NCI-H2107 (cell line): ENCODE data around the gene C10orf67.
"Not testable (repeated sequence)": the region's sequence is repeated elsewhere in the genome, so short reads cannot be mapped to it uniquely, and the experiment has no call there.

Source experiments
- DNase-seq: peaks from one replicate; lab custom pipeline; 2025; lab: John Stamatoyannopoulos, UW

The C10orf67 gene

DNA sequence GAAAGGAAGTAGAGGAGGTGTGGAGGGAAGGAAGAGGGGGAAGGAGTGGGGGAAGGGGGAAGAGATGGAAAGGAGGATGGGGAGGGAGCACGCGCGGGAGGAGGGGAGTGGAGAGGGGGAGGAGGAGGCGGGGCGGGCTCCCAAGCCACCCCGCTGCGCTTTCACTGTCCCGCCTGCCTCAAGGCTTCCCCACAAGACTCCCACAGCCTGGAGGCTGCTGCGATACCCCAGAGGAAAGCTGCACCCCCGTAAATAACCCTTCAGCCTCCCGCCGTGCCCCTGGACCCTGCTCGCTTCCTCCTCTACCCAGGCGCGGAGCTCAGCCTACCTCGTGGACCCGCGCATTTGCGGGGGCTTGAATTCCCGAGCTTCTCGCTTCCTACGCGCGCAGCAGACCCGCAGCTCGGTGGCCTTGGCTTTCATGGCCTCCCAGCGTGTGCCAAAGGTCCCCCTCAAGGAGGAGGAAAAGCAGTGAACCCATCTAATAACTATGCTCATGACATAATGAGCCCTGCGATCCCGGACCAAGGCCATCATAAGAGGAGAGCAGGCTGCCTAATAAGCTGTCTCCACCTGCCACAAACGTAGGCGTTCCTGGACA lies at the start of gene C10orf67:
Gene C10orf67 (minus strand): TSS at position 557 of the 601 bp plus-strand sequence. CDS start 23 bp downstream, at position 534.
- DNase-seq: no peak

DNA sequence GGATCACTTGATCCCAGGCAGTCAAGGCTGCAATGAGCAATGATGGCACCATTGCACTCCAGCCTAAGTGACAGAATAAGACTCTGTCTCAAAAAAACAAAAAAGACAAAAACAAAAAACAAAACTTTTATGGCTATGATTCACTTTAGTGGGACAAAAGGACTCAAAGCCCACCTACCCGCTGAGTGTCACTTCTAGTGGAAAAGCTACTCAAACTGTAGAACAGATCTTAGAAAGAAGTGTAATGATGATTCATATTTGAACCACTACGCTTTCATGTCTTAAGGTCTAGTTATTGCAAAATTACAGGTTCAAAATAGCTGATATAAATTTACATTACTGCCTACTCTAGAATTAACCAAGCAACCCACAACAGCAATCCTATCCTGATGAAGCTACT lies 47.2 kb upstream of the C10orf67 start:
- no peak for DNase-seq

DNA sequence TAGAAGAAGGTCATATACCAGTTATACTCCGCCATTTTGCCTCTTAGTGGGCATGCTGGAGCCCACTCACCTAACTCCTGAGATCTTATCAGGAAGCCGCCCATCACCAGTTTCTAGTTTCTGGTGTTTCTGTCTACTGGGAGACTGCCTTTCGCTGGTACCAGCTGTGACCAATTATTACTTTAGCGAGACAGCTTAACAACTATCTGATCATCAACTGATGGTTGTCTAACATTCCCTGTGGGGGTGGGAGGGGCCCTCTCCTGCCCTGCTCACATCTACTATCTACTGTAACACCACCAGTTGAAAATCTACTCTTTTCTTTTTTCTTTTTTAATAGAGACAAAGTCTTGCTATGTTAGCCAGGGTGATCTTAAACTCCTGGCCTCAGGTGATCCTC lies 46.2 kb upstream of the C10orf67 start:
- DNase-seq: no peak

DNA sequence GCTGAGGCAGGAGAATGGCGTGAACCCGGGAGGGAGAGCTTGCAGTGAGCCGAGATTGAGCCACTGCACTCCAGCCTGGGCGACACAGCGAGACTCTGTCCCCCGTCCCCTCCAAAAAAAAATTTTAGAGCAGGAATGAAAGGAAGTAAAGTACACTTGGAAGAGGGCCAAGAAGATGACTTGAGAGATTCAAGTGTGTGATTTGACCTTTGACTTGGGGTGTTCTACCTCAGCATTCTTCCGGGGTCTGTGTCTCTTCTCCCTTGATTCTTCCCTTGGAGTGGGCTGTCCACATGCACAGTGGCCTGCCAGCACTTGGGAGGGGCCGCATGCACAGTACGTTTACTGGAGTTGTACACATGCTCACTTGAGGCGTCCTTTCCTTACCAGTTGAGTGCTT lies 45.8 kb upstream of the C10orf67 start:
- DNase-seq: not testable (repeated sequence)

DNA sequence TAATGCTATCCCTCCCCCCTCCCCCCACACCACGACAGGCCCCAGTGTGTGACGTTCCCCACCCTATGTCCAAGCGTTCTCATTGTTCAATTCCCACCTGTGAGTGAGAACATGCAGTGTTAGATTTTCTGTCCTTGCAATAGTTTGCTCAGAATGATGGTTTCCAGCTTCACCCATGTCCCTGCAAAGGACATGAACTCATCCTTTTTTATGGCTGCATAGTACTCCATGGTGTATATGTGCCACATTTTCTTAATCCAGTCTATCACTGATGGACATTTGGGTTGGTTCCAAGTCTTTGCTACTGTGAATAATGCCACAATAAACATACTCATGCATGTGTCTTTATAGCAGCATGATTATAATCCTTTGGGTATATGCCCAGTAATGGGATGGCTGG lies 42.9 kb upstream of the C10orf67 start:
- not testable (repeated sequence) for DNase-seq

DNA sequence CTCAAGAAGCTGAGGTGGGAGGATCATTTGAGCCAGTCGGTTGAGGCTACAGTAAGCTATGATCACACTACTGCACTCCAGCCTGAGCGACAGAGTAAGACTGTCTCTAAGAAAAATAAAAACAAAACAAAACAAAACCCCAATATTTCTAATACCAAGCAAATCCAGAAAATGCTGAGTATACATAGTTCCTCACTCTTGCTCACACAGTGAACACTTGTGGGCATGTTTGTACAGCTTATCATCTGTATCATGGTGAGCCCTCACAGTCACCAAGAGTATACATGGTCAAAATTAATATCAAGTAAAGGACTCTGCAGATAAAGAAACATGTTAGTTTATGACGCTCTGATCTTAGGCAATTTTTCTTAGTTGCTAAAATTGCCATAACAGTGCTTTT lies 41.5 kb upstream of the C10orf67 start:
- no peak for DNase-seq

DNA sequence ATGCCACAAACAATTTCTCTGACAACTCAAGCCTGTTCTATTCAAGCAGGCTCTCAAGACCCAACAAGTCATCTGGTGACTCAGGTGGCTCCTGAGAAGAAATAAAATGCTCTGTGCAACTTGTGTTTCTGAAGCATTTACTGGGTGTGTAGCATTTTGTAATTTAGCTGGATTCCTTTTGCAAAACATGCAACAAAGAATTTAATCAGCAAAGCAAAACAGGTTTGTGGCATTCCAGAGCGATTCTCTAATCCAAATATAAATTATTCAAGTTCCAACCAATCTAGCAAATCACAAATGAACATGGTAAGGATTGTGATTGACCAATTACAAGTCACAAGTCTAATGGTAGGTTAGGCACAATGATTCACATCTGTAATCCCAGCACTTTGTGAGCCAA lies 39.8 kb upstream of the C10orf67 start:
- no peak for DNase-seq

DNA sequence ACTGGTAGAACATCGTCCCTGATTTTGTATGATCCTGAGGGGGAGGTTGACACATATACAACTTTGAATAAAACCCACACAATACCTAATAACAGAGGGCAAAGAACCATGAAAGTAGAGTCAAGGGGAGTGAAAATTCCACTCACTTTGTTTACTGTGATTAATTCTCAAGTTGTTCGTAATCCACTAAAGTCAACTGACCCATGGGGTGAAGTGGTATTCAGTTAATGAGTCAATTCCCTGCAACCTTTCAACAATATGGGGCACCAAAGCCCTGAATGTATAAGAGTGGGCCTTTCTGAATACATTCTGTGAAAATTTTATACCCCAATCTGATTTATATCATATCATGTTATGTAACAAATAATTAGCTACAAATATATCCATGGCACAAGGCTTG lies 39.0 kb upstream of the C10orf67 start:
- no peak for DNase-seq

DNA sequence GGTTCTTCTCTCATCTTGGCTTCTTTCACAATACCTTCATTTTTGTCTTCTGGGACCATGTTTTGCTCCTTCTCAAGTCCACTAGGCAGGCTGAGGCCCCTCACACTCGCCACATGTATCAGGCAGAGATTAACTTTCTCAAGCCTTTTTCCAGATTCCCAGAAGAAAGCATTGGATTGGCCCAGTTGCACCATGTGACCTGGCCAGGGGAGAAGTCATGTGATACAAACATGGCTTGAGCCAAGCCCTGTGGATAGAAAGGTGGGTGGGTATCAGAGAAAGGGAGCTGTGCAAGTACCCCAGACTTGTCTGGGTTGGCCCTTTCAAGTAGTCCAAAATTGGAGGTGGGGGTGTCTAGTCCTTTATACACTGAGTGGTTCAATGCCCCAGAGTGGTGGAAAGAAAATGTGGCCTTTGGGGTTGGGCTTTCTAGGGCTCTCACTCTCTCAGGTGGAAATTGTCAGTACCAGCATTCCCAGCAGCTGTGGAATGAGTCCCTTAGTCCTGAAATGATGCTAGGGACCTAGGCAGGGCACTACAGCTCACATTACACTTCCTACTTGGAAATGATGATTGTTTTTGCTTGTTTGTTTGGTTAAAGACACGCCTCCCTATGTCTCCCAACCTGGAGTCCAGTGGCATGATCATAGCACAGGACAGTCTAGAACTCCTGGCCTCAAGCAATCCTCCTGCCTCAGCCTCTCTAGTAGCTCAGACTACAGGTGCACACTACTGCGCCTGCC lies 36.9 kb upstream of the C10orf67 start:
- DNase-seq: no peak

DNA sequence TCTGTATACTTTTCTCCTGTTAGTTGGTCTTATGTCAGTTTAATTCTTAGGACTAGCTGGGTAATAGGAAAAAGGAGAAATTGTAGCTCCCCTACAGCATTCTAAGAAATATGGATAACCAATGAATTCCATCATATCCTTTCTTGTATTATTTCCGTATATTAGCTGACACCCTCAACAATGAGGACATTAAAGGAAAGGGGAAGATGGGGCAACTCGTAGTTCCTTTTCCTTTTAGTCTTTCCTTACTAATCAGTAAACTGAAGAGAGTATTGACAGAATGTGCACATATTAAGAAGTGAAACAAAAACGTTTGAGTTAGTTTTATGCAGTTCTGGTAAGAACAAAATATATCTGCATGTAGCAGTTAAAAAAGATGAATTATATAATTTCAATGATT lies 35.1 kb upstream of the C10orf67 start:
- no peak for DNase-seq

DNA sequence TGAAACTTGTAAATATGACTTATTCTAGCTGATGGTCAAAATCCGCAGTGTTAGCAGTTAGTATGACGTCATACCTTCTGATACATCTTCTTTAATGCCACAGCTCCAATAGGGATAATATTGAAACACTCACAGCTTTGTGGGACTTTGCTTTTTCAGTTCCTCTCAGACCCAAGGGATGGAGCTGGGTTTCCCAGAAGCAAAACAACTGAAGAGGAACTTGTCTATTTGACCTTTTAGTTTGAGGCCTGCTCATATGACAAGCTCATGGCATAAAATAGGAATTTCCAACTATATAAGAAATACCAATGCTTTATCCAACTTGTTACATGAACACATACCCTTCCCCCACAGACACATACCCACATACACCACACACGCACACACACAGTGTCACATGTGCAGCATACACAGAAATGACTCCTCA lies 31.6 kb upstream of the C10orf67 start:
- DNase-seq: no peak

DNA sequence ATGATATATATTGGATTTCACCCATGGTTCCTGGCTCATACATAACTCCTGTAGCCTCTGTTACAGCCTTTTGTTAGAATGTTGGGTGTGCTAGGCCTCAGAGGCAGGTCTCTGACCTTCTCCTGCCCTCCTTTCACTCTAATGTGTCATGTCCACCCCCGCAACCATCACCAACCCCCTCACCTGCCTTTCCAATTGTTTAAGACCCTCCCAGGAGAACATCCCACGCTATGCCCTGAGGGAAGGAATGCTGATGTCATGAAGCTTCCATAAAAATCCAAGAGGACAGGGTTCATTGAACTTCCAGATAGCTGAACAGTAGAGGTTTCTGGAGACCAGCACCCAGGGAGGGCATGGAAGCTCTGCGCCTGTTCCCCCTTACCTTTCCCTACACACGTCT lies 30.8 kb upstream of the C10orf67 start:
- no peak for DNase-seq

DNA sequence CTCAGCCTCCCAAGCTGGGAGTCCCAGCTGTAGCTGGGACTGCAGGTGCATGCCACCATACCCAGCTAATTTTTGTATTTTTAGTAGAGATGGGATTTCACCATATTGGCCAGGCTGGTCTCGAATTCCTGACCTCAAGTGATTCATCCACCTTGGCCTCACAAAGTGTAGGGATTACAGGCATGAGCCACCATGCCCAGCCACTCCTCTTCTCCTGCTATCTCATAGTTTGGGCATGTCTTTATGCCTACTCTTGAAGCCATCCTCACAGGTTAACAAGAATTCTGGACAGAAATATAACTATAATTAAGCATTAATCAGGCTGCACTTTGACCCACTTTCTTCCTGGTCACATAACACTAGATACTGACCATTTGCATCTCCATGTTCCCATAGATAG lies 28.6 kb upstream of the C10orf67 start:
- no peak for DNase-seq

DNA sequence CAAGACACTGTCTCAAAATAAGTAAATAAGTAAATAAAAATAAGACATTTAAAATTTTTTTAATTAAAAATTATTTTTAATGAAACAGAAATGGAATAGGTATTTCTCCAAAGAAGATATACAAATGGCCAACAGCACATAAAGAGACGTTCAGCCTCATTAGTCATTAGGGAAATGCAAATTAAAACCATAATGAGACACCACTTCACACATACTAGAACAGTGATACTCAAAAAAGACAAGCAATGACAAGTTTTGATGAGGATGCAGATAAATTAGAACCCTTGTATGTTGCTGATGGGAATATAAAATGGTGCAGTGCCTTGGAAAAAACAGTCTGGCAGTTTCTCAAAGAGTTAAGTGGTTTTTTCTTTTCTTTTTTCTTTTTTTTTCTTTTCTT lies 26.5 kb upstream of the C10orf67 start:
- no peak for DNase-seq

DNA sequence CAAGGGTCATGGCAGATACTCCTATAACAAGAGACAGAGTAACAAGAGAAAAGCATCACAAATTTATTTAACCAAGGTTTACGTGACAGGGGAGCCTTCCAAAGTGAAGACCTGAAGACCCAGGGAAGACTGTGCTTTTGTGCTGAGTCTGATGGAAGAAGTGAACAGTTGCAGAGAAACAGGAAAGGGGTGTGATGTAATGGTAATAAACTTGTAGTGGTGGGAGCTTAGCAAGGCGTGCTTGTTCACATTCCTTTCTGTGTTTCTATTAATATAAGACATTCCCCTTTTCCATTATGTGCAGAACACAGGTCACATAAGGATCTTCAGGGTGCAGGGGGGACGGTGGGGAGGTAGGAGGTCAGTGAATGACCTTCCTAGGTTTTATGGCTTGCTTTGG lies 25.5 kb upstream of the C10orf67 start:
- no peak for DNase-seq

DNA sequence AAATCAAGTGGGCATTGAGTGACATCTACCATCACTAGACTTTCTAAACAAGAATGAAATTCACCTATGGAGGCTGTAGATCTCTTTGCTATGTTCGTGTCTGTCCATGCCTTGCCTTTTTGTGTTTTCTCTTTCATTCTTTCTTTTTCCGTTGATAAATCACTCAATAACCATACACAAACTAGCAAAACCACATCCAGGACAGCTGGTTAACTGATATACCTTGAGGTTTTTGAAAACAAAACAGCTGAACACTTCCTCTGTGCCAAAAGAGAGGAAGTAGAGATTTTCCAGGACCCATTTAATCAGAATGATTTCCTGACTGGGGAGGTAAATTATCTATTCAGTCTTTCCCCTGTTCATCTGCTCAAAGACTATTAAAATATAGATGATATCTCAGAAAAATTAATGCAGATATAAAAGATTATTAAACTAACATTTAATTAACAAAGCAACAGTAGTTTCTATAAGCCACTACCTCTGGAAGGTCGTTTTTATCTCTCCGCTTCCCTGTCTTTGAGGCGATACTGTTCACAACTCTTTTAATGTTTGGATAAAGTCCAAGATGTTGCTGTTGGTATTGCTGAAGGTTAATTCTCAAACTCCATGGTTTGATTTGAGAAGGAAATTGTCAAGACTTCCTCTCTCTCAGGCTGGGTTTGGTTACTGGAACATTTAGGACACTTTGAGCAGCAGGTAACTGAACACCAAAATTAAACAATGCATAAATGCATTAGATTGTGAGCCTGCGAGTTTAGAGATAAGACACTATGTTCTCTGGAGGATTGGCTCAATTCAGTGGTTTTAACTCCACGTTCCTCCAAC lies 24.4 kb upstream of the C10orf67 start:
- DNase-seq: no peak

DNA sequence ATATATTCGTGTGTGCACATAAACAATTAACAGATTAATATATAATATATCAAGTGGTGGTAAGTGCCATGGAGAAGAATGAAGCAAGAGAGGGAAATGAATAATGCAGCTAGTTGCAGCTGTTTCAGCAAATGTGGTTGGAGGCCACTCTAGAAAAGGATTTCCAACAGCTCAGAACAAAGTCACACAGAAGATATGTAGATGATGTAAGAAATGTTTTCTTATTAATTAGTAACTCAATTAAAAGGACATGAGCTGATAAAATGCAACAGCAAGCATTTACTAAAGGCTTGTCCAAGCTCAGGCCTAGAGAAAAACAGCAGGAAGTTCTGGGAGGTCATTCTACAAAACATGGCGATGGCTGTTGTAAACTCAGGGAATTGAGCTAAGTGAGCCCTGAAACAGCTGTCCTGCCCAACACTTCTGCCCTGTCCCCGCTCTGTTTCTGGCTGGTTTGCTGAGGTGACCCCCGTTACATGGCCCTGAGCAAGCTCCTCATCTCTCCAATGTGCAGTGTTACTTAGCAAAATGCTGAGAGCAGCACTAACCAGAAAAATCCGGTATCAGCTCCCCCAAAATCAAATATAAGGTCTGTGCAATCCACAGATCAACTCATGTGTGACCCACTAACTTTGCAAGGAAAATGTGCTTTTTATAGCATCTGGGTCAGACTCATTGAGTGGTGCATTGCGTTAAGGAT lies 23.4 kb upstream of the C10orf67 start:
- no peak for DNase-seq

DNA sequence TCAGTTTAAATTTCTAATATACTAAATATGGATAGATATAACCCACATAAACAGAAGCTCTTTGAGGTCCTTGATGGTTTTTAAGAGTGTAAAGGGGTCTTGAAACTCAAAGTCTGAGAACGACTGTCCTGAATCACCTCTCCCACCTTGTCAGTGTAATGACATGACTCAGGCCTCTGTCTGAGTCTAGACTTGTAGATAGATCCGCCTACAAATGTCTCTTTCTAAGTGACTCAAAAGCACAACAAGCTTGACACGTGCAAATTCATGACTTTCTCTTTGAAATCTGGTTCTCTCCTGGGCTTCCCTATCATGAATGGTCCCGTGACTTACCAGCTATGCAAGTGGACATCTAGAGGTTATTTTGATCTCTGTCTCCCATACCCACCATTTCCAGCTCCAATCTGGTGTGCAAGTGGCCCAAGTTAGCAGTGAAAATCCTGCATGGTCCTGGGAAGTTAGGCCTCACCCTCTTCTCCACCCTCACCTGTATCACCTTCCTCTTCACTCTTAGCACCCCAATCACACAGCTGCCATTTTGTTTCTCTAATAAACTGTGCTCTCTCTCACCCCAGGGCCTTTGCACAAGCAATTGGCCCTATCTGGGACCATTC lies 20.9 kb upstream of the C10orf67 start:
- DNase-seq: not testable (repeated sequence)

DNA sequence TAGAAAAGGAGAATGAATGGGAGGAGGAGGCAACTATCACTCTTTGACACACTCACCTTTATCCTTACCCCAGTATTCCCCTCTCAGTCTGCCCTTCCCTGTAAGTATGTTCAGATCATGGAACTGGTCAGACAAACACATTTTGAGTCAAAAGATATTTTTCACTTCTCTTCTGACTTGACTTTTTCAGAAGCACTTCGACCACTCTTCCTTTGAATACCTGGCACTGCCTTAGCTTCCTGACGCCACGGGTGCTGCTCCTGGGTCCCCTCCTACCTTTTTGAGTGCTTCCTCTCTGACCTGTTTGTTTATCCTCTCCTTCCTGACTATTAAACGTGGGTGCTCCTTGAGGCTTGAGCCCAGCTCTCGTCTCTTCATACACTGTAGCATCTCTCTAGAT lies 19.8 kb upstream of the C10orf67 start:
- DNase-seq: no peak

DNA sequence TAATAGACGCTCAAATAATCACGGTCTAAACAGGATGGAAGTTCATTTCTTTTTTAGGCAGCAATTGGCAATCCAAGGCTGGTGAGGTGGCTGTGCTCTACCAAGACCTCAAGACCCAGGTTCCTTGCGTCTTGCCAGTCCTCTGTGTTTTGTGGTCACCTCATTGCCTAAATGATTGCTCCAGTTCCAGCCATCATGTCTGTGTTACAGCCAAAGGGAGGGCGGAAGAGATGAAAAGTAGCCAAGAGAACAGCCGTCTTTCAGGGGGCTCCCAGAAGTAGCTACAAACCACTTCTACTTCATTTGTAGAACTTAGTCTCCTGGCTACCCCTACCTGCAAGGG lies 19.2 kb upstream of the C10orf67 start:
- DNase-seq: no peak

DNA sequence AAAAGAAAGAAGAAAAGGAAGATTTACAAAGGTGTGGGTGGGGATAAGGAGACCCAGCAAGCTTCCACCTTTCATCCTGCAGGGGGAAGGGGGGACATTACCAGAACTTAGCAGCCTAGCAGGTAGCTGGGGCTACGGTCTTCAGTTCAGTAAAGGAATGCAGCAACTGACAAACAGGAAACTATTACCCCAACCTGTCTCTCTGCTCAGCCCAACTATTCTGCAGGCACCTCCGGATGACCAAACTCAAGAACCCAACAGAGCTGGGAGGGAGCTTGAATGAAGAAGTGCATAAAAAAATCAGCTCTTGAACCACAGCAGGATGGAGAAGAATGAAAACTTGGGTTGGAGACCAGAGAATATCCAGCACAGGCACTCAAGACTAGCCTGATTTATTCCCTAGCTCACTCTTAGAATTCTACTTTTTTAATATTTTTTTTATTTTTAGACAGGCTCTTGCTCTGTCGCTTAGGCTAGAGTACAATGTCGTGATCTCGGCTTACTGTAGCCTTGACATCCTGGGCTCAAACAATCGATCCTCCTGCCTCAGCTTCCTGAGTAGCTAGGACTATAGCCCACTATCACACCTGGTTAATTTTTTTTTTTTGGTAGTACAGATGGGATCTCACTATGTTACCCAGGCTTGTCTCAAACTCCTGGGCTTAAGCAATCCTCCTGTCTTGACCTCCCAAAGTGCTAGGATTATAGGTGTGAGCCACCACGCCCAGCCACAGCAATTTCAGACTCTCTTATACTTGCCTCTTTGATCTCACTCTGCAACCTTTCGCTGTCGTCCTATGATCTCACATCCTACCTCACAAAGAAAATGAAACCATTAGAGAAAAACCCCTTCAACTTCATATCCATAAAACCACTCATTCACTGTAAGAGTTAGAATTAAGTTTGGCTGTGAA lies 18.5 kb upstream of the C10orf67 start:
- no peak for DNase-seq
